OCI-LY7 (cell line): Measurements from ENCODE around the gene AGER. TPM values are rescaled to one million over a fixed set of nuclear protein-coding genes. Genes with fewer than 3 reads are reported as not detected.

Experiments
- BruUV-seq: library from RNA; stranded (reverse); fragments of 400-500 nt; replicated peaks from 2 replicates; lab custom pipeline; 2021; lab: Mats Ljungman, UMichigan
- CTCF ChIA-PET: fragments of 300-600 bp; sonication (Branson Sonifier 250); formaldehyde crosslinking; loops from one replicate; lab custom pipeline; 2022; ENCODE audit warnings: antibody characterized with exemption; ENCODE audit not compliant: unreplicated experiment; lab: Charles Lee
- POLR2A ChIA-PET: fragments of 300-600 bp; sonication (Branson Sonifier 250); formaldehyde crosslinking; loops from one replicate; lab custom pipeline; 2022; ENCODE audit warnings: antibody characterized with exemption; lab: Charles Lee
- DNase-seq: peaks from one replicate; pipeline ENCODE4 v3.0.0-alpha.2; 2015; ENCODE audit warnings: low spot score
- H2AFZ ChIP-seq: fragments of 200-600 bp; sonication (generic), shearing (Covaris generic); 2 replicates; pipeline ENCODE4 v1.6.1; 2014; ENCODE audit warnings: mild to moderate bottlenecking, antibody characterized with exemption, low read length, moderate library complexity
- H3K27ac ChIP-seq: fragments of 200-600 bp; sonication (generic); 2 replicates; pipeline ENCODE4 v1.5.1; 2014; ENCODE audit warnings: mixed run types, low read depth, mild to moderate bottlenecking, moderate library complexity, low read length, inconsistent platforms; ENCODE audit not compliant: poor library complexity, severe bottlenecking
- H3K36me3 ChIP-seq: fragments of 200-600 bp; sonication (generic); 2 replicates; pipeline ENCODE4 v1.6.1; 2014; ENCODE audit warnings: mild to moderate bottlenecking, antibody characterized with exemption, low read length, moderate library complexity, mixed read lengths; ENCODE audit not compliant: insufficient read depth
- H3K4me1 ChIP-seq: fragments of 200-600 bp; sonication (generic); 2 replicates; pipeline ENCODE4 v1.5.1; 2014; ENCODE audit warnings: mild to moderate bottlenecking, low read length; ENCODE audit not compliant: insufficient read depth, poor library complexity, severe bottlenecking
- H3K4me2 ChIP-seq: fragments of 200-600 bp; sonication (generic); 2 replicates; pipeline ENCODE4 v1.6.1; 2014; ENCODE audit warnings: mild to moderate bottlenecking, low read length
- H3K4me3 ChIP-seq: fragments of 200-600 bp; sonication (generic); 2 replicates; pipeline ENCODE4 v1.5.1; 2014; ENCODE audit warnings: mild to moderate bottlenecking, low read depth, low read length; ENCODE audit not compliant: poor library complexity, severe bottlenecking
- H3K79me2 ChIP-seq: fragments of 200-600 bp; sonication (generic); 2 replicates; pipeline ENCODE4 v1.6.1; 2016; ENCODE audit warnings: low read depth, mild to moderate bottlenecking, low read length, moderate library complexity, mixed read lengths; ENCODE audit not compliant: insufficient read depth
- H3K9me2 ChIP-seq: fragments of 200-600 bp; sonication (generic); 2 replicates; pipeline ENCODE4 v1.6.1; 2016; ENCODE audit warnings: mild to moderate bottlenecking, low read length, mixed read lengths; ENCODE audit not compliant: insufficient read depth
- H3K9me3 ChIP-seq: fragments of 200-600 bp; sonication (generic); 2 replicates; pipeline ENCODE4 v1.6.1; 2014; ENCODE audit warnings: mild to moderate bottlenecking, mixed run types, low read length, mixed read lengths
- H4K20me1 ChIP-seq: fragments of 200-600 bp; sonication (generic); 2 replicates; pipeline ENCODE4 v1.6.1; 2014; ENCODE audit warnings: mild to moderate bottlenecking, antibody characterized with exemption, low read length, moderate library complexity, mixed read lengths; ENCODE audit not compliant: insufficient read depth
- EZH2phosphoT487 ChIP-seq: fragments of 200-600 bp; sonication (generic); IDR thresholded peaks from 2 replicates; pipeline ENCODE4 v1.6.1; 2018; ENCODE audit warnings: low read depth, borderline replicate concordance, mild to moderate bottlenecking, mixed run types, antibody characterized with exemption, low read length, moderate library complexity, mixed read lengths
- intact Hi-C: fragments of 100-400 bp; cut with micrococcal nuclease; formaldehyde crosslinking; loops from one replicate; pipeline ENCODE4 v1.10.0; 2022; ENCODE audit not compliant: unreplicated experiment
- total RNA-seq, 2 experiments: library from RNA; depleted of rRNA in 1 of 2; stranded (reverse); fragments of >200 nt in 1 of 2; shearing (Covaris generic) in 1 of 2; gene quantifications; 2 replicates each; pipeline ENCODE4 v1.2.3, GENCODE V29; 2014 to 2022
- TF ChIP-seq, protein P1 (sequence below): fragments of 200-600 bp; sonication (generic); conservative IDR thresholded peaks from 2 replicates; pipeline ENCODE4 v1.5.1; 2014; ENCODE audit warnings: mild to moderate bottlenecking, antibody characterized with exemption, low read length, moderate library complexity, mixed read lengths

AGER gene
- total RNA-seq, 2 experiments from 2014 or later: 6.7 to 26.9 TPM

DNA sequence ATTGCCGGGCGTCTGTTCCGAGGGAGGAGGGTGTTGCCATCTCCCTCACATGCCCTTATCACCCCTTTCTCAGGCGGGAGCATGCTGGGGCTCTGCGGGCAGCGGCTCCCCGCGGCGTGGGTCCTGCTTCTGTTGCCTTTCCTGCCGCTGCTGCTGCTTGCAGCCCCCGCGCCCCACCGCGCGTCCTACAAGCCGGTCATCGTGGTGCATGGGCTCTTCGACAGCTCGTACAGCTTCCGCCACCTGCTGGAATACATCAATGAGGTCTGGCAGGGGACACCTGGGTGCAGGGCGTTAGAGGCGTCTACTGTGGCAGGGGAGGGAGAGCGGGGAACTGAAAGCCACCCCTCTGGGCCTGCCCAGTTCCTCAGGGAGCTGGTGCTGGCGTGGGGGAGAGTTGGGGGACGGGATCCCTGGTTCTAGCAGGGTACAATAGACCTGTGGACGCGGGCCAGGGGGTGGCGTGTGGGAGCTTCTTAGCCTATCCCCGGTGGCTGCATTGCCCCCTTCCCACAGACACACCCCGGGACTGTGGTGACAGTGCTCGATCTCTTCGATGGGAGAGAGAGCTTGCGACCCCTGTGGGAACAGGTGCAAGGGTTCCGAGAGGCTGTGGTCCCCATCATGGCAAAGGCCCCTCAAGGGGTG lies 29.4 kb downstream of the AGER start:
- ChIA-PET POLR2A (interaction anchor here (0.7 kb wide), 1 partner anchor 22 kb away, joined by 4 read pairs; no protein-coding TSS in a partner anchor), CTCF (interaction anchor here (1.1 kb wide), 1 partner anchor 27 kb away, joined by 7 read pairs; the partner anchor contains the start of gene ATF6B)
- Histone ChIP-seq H3K9me3 (no peaks in the 10 kb centered on the region), H3K4me3 (peak overlapping the region; percentile 80), H3K9me2 (no peaks in the 10 kb centered on the region), H4K20me1 (no peaks in the 10 kb centered on the region), H3K4me2 (peak overlapping the region; percentile 82), H2AFZ (peak overlapping the region; percentile 55), H3K27ac (peak overlapping the region; percentile 62), H3K79me2 (no peaks in the 10 kb centered on the region; the same call in 1 of the 2 replicates), H3K4me1 (peaks cover 23% of the 10 kb centered on the region), H3K36me3 (peaks cover 35% of the 10 kb centered on the region)
- intact Hi-C loops: loop anchor here (1.0 to 2.0 kb wide), 6 partner anchors 22 to 70 kb away; partner anchors contain the start of genes AGPAT1, FKBPL and NOTCH4
- no peak for TF ChIP-seq EZH2phosphoT487
- TF ChIP-seq, protein P1, sequence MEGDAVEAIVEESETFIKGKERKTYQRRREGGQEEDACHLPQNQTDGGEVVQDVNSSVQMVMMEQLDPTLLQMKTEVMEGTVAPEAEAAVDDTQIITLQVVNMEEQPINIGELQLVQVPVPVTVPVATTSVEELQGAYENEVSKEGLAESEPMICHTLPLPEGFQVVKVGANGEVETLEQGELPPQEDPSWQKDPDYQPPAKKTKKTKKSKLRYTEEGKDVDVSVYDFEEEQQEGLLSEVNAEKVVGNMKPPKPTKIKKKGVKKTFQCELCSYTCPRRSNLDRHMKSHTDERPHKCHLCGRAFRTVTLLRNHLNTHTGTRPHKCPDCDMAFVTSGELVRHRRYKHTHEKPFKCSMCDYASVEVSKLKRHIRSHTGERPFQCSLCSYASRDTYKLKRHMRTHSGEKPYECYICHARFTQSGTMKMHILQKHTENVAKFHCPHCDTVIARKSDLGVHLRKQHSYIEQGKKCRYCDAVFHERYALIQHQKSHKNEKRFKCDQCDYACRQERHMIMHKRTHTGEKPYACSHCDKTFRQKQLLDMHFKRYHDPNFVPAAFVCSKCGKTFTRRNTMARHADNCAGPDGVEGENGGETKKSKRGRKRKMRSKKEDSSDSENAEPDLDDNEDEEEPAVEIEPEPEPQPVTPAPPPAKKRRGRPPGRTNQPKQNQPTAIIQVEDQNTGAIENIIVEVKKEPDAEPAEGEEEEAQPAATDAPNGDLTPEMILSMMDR: peak; percentile 75
- BruUV-seq: TSS peak; percentile 80
- DNase-seq: peak; percentile 92

DNA sequence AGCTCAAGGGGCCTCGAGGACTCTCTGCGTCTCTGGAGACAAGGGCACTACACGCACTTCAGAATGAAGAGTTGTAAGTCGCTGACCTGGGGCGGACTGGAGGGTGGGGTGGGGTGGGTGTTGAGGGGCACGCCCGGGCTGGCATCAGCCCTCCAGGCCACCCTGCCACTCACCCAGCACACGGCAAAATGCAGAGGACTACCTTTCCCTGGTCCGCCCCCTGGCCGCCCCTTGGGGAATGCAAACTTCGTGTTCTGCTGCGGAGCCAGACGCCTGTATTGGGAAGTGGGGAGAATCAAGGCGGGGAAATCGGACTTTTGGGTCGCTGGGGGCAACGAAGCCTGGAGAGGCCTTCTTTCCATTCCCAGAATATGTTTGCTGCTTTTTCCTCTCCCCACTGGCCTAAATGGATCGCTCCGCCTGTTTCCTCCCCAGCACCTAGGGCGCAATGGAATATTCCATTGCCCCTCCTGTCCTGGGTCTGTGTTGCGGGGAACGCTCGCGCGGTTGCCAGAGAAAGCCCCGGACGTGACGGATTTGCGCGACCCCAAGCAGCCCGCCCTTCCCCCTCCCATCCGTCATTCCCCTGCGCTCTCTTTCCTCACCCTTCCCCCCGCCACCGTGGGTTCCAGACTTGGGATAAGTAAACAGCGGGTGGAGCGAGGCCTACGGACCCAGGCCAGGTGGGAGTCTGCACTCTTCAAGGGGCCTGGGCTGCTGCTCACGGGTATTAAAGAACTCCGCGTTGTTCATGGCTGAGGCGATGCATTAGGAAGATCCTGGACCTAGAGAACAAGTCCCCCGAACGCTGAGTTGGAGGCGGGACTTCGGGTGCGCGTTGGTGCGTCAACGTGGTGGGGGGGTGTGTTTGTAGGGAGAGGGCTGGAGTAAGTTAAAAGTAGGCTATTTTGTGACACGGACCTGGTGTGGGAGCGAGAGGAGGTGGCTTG lies 30.2 kb downstream of the AGER start, which contains the start of gene PPT2:
Gene PPT2 (plus strand): TSS at position 578 of the 950 bp plus-strand sequence. CDS start 454 bp downstream, outside the sequence.
- Histone ChIP-seq H2AFZ (peak within 1 kb of the TSS; percentile 55), H3K36me3 (peaks cover 33% of the 10 kb centered on the region), H3K27ac (peak within 1 kb of the TSS; percentile 62), H3K4me1 (peaks cover 23% of the 10 kb centered on the region), H3K4me3 (peak within 1 kb of the TSS; percentile 80), H3K4me2 (peak within 1 kb of the TSS; percentile 82), H3K79me2 (no peaks in the 10 kb centered on the region; the same call in 1 of the 2 replicates), H4K20me1 (no peaks in the 10 kb centered on the region), H3K9me3 (no peaks in the 10 kb centered on the region), H3K9me2 (no peaks in the 10 kb centered on the region)
- ChIA-PET POLR2A (no interaction called here), CTCF (interaction anchor here (1.1 kb wide), 1 partner anchor 26 kb away, joined by 7 read pairs; the partner anchor contains the start of gene ATF6B)
- TF ChIP-seq, protein P1: 0 out of 2 replicates have a peak, but pooled peaks have one; percentile 19
- no peak for TF ChIP-seq EZH2phosphoT487
- intact Hi-C loops: loop anchor here (1.0 to 2.0 kb wide), 6 partner anchors 23 to 71 kb away; partner anchors contain the start of genes AGPAT1, FKBPL and NOTCH4
- DNase-seq: peak; percentile 93
- BruUV-seq: no TSS peak
